Amniotic epithelial cell (primary cell): ENCODE measurements around the gene HOXD4.
A peak's percentile ranks its signal among the peaks of the same experiment; 100 is the strongest.

Source experiments
- DNase-seq: peaks from one replicate; pipeline ENCODE4 v3.0.0-alpha.2; 2010; ENCODE audit warnings: low read depth

Gene HOXD4

DNA sequence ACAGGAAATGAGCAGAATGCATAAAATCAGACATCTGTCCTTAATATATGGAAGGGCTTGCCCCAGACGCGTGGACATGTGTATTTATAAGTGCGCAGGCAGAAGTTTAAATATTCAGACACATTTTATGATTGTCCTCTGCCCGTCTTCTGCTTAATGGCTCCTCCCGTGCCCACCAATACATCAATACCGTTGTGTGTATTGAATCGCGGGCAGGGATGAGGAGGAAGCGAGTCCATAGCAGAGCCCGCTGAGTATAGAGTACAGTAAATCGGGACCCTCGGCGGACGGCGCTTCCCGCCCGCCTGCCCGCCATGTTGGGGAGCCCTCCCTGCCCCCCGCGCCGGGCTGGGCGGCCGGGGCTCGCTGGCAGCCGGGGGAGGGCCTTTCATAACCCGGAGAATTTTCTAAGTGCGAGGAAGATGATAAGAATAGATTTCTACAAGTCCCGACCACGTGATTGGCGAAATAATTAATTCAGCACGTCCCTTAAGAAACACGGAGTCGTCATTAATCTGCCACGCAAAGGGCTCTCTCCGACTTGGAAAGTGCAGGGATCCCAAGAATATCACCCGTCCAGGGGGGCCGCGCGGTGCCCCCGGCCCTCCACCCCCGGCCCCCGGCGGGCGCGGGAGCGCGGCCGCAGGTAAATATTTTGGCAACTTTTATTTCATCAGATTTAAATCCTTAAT is 5.6 kb downstream of the HOXD4 start, which contains the start of gene HOXD3:
Gene HOXD3 (plus strand): TSS at position 501 of the 692 bp plus-strand sequence. CDS start 11,808 bp downstream, outside the sequence.
- no peak for DNase-seq

DNA sequence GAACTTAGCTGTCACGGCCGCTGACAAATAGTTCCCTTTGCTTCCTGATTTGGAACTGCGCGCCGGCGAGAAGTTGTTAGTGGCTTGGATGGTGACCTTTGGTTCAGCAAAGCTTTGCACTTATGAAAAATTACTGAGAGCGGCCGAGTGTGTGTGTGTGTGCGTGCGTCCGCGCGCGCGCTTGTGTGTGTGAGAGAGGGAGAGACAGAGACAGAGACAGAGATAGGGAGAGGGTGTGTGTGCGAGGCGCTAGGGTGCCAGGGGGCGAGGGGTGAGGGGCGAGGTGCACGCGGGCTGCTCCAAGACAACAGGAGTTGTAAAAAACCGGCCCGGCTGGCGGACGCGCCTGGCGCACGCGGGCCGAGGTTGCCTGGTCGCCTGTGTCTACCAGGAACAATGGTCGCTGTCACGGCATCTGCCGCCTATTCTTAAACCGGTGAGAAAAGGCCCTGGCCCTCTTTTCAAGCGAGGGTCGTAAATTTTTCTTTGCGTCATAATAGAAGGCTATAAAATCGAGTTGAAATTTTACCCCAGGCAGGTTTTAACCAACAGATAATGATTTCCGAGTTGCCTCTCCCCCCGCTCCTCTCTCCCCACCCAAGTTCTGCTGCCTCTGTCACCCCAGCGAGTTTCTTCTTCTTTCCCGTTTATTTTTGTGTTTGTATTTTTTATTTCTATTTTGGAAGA is 6.3 kb downstream of the HOXD4 start:
- DNase-seq, result no peak

DNA sequence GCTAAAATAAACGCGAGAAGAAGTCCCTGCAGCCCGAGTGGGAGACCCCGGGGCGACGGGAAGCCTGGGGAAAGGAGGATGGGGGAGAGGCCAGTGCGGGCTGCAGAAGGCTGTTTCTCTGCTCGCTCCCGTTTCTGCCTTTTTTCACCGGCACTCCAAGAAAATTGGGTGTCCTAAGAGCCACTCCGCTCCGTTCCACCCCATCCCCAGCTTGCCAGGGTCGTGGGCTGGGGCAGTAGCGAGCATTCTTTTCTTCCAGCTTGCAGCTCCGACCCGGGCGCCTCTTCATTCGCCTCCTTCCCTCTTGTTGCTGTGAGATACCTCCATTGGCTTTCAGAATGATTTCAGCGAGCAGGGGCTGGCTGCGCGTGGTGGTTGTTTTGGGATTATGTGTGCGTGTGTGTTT is 6.8 kb downstream of the HOXD4 start:
- no peak for DNase-seq

DNA sequence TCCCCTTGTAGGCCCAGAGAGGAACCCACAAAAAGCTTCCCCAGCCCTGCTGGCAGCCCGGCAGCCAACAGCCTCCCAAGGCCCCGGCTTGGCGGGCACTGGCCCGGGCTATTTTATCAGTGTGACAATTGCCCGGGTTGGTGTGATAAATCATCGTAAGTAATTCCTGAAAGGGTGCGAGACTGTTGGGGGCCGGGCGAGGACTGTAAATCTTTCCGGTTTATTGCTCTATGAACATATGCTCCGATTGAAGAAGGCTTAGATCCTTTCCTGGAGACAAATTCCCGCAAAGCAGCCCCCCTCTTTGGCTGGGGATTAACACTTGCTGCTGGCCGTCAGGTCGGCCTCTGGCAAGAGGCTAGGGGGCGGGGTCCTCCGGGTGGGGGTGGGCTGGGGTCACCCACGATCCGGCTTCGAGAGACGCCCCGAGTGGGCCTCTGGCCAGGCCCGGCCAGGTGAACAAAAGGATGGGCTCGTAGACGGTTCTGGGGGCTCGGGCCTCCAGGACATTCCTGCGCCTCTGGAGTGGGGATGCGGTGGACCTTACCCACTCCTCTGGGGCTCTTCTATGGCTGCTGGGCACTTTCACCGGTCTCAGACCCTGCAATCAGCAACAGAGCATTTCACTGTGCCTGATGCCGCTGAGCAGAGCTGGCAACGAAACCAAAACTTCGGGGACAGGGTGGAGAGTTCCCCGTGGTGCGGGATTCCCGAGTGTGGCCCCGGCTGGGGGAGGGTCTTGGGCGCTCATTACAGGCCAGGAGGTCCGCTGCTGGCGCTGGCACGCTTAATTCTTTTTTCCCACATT is 7.7 kb downstream of the HOXD4 start:
- no peak for DNase-seq

DNA sequence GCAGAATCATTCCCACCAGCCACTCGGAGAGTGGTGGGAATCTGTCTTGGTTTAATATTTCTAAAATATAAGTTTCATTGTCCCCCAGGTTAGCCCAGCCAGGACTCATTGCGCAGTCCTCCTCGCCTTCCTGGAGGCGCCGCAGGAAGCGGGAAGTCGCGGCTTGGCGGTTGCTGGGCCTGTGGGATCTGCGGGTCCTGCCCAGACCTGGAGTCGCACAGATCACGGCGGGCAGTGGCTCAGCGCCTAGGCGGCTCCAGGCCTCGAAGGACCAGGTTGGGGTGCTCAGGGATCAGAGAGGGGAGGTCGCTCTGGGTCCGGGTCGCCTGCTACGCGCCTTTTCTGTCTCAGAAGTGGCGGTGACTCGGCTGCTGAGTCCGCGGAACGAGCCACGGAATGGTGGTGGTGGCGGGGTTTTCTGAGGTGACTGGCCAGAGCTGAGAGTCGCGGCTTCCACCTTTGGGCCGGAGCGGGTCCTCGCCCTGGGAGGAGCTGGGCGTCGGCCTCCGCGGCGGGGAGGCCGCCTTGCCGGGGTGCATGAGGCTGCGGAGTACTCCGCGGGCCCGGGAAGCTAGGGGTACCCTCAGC is 8.4 kb downstream of the HOXD4 start:
- DNase-seq, result no peak

DNA sequence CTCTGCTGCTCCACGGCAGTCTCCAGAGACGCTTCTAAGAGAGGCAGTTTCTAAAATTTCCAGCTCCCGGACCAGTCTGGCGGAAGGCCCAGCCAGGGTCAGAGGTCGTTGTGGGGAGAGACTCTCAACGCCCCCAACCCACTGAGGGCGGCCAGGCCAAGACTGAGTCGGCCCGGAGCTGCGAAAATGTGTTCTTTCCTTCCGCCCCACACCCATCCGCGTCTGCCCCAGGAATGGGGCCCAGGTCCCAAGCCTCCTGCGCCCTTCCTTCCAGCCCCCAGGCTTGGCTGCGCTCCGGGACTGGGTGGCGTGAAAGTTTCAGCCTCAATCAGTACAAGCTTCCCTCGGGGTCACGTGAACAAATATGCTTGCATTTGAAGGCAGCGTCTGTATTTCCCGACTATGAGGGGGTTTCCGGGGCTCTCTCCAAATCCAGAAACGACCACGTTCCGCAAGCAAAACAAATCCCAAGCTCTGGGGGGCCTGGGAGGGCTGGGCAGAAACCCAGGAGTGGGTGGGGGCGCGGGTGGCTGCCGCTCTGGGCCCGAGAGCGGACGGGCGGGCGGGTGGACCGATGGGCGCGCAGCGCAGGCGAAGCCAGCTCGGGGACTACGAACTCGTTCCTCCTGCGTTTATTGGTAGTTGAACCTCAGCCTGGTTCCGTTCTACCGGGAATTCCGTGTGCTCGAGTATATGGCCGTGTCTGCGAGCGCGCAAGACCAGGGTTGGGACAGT is 9.1 kb downstream of the HOXD4 start:
- no peak for DNase-seq

DNA sequence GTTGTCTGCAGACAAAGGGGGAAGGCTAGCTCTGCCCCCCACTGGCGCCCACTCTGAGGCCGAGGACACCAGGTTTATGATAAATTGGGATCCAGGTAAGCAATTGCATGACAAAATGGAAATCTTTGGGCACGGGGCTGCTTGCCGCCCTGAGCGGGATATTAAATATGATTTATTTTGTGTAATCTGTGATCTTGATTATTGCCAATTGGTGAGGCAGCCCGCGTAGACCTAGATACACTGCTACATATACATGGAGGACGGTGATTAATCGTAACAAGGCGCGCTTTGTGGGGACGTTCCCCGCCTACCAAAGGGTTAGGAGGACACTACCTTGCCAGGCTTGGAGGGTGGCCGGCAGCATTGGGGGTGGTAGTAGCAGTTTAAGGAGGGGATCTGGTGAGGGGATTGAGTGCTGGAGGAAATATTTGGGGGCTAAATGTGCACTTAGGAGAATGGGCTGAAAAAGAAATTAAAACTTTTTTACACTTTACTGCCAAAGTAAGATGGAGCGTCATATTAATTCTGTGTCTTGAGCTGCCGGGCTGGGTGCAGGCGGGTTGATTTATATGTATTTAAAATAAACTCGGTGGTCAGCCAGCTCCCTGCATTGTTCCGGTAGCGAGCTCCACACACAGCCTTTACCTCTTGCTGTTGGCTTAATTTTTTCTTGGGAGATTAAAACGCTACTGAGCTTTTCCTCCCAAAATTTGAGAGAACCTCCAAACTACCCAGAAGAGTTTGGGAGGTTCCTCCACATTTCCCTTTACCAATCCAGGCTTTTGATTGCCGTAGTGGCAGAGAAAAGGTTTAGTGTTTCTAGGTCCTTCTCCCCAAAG is 9.9 kb downstream of the HOXD4 start:
- no peak for DNase-seq

DNA sequence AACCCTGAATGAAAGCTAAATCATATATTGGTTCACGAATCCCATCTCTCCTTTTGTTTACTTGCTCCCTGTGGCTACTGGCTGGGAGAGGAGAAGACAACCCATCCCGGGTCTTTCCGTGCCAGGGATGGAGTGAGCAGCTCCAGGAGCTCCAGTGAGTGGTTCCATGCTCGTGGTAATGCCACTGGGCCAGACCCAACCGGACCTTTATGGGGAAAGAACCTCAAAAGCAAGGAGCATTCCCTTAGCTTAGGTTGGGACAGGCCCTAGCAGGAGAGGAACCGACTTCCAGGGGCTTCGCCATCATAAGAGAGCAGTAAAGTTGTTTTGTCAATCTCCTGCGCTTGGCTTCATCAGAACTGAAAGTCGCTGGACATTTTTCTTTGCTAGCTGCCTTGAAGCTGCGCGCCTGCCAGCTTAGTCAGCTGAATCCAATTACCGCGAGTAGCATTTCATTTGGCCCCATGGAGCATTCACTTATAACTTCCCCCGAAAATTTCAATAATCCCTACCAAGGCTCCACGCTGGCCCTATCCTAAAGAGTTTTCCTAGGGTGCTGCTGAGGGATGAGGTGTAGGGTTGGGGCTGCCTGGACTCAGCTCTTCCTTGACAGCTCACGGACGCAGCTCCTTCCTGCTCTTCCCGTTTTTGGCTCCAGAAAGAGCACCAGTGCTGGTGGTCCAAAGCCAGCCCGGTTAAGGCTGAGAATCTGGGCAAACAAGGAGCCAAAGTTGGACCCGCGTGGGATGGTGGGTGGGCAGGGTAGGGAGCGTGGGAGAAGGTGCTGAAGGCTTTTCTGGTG is 10.7 kb downstream of the HOXD4 start:
- DNase-seq, result peak; percentile 7

DNA sequence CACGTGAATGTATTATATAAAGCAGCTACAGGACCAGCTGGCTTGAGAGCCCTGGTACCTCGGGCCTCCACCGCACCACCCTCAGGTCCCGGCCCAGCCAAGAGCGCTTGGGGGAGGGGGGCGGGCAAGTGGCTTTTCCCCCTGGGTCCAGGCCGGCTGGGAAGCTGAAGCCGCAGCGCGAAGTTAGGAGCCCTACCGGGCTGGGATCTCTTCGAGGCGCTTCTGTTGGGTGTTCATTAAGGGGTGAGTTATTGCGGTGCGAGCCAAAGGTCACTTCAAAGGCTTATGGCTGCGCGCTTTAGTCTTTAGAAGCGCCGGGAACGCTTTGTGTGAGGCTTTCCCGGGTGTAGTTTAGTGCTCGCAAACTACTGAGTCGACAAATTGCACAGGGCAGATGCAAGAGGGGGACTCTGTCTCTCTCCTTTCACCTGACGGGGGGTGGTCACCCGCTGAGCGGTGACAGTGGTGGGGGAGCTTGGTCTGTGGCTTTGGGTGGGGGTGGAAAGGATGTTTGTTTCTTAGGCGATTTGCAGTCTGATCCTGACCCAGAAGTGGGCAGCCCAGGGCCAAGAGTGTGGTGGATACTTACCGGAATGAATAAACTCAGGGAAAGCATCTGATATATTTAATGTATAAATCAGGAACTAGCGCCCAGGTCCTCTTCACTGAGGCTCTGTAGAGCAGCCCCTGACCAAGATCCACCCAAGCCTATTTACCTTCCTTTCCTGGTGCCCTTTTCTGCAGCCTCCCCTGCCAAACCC is 11.7 kb downstream of the HOXD4 start:
- DNase-seq, result no peak

DNA sequence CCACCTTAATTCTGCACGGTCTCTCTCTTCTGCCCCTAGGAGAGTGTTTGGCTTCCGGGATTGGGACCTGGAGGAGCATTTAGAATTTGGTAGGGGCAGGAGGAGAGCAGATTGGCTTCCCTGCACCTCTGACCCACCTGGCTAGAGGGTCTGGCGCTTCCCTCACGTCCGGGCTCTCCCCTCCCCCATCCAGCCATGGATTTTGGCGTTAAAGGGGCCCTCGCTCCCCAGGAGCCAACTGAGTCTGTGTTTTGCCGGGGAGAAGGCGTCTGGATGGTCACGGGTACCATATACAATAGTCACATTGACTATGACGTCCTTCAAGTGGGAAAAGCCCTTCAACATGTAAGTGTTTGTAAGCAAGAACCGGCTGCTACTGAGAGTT is 12.3 kb downstream of the HOXD4 start:
- no peak for DNase-seq

DNA sequence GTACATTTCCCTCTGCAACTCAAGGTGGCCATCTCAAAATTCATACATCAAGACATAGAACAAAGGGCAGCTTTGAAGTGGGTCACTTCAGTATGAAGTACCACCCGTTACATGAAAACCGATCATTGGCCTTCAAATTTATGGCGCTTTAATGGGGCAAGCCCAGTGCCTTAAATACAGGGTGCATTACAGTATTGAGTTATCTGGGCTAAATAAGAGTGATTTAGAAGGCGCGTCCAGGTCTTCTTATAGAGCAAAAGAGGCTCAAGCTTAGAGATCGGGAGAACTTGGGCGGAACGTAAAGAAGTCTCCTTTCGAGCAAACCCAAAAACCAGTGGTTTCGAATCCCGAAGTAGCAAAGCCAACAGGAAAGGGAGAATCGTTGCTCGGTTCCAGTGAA is 12.9 kb downstream of the HOXD4 start:
- no peak for DNase-seq

DNA sequence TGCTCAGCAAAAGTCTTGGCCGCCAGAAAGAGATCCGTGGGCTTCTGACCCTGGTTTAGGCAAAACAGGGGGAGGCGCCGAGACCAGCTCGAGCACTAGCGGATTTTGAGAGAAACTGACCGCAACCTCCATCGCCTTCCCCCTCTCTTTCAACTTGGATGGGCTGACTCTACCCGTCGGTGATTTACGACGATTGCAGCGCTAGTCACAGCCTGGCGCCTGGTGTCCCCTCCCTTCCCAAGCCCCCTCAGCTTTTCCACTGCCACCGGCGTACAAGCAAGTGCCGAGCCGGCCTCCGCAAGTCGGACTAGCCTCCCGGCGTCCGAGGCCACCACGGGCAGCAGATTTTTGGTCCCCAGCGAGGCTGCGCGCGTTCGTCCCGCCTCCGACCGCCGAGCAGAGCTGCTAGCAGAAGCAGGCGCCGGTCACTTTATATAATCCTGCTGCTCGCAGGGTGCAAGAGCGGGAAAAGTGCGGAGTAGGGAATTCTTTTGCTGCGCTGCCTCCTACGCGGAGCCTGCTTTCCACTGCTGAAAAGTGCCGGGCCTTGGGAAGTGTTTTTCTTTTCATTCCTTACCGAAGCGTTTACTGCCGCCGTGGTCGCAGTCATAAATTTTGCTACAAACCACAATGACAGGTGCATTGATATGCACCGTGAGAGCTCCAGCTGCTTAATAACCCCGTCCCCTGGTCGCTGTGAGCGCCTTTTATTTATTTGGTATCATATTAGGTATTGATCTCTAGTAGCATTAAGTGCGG is 13.4 kb downstream of the HOXD4 start:
- DNase-seq, result no peak

DNA sequence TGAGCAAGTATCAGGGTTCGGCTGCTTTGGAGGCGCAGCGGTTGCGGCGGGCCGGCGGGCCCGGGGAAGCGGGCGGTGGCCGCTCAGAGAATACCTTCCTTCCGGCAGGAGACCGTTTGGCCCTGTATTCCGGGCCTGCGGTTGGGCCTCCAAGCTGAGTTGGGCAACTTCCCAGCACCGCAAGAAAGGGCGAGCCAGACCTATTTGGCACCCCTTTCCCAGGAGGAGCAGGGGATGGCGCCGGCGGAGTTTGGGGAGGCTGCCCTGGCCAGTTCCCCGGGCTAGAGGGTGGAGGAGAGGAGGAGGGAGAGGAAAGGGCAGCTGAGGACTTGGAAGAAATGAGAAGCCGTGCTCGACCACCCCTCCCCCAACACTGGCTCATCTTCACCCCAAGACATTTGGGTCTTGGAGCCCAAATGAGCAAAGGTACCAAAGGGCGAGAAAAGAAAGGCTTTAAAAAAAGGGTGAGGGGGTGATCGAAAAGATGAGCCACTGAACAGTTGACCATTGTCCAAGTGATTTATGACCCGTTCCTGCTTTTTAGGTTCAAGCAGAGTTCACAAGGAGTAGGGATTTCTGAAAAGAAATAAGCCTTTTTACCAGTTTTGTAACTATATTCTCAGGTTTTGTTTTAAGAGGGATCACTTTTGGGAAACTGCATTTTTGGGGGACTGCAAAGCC is 14.2 kb downstream of the HOXD4 start:
- DNase-seq, result no peak

DNA sequence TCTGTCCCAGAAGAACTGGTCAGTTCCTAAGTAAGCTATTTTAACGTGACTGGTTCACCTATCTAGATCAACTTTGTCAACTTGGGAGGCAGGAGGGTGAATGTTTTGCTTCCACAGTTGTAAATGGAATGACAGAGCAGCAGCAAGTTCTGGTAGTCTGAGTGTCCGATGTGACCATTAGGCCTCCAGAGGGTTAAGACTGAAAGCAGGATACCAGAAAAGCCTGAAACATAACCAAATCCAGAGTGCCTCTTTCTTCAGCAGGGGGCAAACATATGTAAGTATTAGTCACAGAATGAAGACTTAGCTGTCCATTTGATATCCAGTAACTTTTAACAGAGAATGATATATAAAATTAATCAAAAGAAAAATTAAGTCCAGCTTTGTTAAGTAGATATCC is 14.9 kb downstream of the HOXD4 start:
- DNase-seq, result no peak

DNA sequence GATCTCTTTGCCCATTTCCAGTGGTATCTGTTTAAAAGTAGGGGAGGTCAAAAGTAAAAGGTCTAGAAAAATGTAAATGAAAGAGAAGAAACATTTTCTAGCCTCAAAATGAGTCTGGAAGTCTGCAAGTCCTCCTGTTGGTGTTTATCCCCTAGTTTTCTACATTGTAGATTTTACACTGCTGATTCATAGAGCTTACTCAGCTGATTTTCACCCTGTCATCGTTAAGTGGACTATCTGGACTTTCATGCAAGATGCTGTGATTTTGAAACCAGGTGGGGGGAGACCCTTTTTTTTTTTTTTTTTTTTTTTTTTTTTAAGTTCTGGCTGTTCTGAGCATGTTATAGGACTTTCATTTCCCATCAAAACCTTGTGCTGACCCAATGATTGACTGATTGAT is 16.0 kb downstream of the HOXD4 start:
- DNase-seq, result no peak

DNA sequence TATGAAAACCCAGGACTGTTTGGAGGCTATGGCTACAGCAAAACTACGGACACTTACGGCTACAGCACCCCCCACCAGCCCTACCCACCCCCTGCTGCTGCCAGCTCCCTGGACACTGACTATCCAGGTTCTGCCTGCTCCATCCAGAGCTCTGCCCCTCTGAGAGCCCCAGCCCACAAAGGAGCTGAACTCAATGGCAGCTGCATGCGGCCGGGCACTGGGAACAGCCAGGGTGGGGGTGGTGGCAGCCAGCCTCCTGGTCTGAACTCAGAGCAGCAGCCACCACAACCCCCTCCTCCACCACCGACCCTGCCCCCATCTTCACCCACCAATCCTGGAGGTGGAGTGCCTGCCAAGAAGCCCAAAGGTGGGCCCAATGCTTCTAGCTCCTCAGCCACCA is 17.8 kb downstream of the HOXD4 start:
- DNase-seq, result no peak

DNA sequence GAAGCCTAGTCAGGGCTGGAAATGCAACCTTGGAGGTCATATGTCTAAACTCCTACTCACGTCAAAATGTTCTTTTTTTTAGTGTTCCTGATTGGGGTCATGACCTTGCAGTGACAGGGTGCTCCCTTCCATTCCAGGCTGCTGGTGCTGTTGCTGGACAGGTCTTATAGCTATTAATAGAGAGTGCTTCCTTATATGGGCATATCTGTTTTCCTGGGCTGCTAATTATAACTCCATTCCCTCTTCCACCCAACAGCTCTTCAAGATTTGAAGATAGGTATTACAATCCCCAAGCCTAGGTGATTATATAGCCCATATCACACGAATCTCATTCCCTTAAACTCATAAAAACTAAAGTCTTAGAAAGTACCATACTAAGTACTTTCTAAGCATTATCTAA is 18.4 kb downstream of the HOXD4 start:
- no peak for DNase-seq
